Activated naive CD4-positive, alpha-beta T cell treated with anti-CD3 and anti-CD28 coated beads, Interleukin-2, amount 50 U/mL, for 24 hours (primary cell): Measurements from ENCODE around the gene BMPR1B.
A peak's percentile ranks its signal among the peaks of the same experiment; 100 is the strongest.
"Not testable (repeated sequence)": the region's sequence is repeated elsewhere in the genome, so short reads cannot be mapped to it uniquely, and the experiment has no call there.

Source experiments
- H3K27ac Mint-ChIP-seq: one replicate; pipeline ENCODE4 v1.8.0; 2021; ENCODE audit warnings: mild to moderate bottlenecking, mixed read lengths
- H3K27me3 Mint-ChIP-seq: one replicate; pipeline ENCODE4 v1.8.0; 2021; ENCODE audit warnings: mixed read lengths
- H3K36me3 Mint-ChIP-seq: one replicate; pipeline ENCODE4 v1.8.0; 2021; ENCODE audit warnings: mixed read lengths
- H3K4me1 Mint-ChIP-seq: one replicate; pipeline ENCODE4 v1.8.0; 2021; ENCODE audit warnings: mixed read lengths
- H3K4me3 Mint-ChIP-seq: one replicate; pipeline ENCODE4 v1.8.0; 2021; ENCODE audit warnings: mild to moderate bottlenecking, mixed read lengths
- H3K9me3 Mint-ChIP-seq: one replicate; pipeline ENCODE4 v1.8.0; 2021; ENCODE audit warnings: mixed read lengths

BMPR1B gene

DNA sequence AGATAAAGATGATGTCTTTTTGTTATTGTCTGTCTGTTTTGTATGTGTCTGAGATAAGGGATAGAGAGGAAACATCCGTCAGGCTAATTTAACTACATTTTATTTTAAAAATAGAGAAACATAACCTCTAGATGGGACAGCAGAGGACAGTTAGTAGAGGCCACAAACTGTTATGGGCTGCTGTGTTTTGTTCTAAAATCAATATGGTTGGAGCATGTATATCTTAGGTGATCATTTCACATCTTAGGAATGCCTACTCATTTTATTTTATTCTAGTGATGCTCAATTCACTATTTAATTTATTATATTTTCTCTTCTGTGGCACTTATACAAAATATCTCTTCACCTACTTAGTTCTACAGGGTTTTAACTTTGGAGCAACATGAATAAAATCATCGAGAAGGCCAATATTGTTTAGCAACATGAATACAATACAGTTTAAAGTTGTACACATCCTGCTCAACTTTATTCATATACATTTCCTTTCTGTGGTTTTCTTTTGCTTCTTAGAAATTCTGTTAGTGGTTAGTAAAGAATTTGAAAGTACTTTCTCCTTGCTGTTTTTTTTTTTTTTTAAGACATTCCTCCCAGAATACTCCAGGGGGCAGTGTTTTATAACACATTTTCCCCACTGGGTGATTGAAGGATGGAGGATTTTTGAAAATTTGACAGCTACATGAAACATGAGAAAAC, 398.1 kb downstream of the BMPR1B start:
- no peaks in the 10 kb centered on the region for H3K9me3 Mint-ChIP-seq
- no peaks in the 10 kb centered on the region for H3K27me3 Mint-ChIP-seq
- peak overlapping the region; percentile 53 for H3K27ac Mint-ChIP-seq
- H3K36me3 Mint-ChIP-seq = no peaks in the 10 kb centered on the region
- peaks cover 30% of the 10 kb centered on the region for H3K4me1 Mint-ChIP-seq
- peak overlapping the region; percentile 52 for H3K4me3 Mint-ChIP-seq

DNA sequence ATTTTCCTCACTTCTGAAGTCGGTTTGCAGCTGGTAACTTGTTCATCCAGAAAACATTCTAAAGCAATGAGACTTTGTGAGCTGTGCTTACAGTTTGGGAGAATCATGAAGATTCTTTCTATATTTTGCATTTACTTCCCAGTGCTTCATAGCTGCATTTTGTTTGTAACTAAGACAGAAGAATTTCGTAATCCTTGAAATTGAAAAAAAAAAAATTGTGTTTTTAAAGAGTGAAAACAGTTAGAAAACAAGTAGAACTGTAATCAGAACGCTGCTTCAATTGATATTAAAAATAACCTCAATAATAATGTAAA, 398.7 kb downstream of the BMPR1B start:
- H3K4me3 Mint-ChIP-seq = peak overlapping the region; percentile 52
- H3K9me3 Mint-ChIP-seq = no peaks in the 10 kb centered on the region
- peaks cover 30% of the 10 kb centered on the region for H3K4me1 Mint-ChIP-seq
- peak overlapping the region; percentile 53 for H3K27ac Mint-ChIP-seq
- no peaks in the 10 kb centered on the region for H3K36me3 Mint-ChIP-seq
- H3K27me3 Mint-ChIP-seq = no peaks in the 10 kb centered on the region

DNA sequence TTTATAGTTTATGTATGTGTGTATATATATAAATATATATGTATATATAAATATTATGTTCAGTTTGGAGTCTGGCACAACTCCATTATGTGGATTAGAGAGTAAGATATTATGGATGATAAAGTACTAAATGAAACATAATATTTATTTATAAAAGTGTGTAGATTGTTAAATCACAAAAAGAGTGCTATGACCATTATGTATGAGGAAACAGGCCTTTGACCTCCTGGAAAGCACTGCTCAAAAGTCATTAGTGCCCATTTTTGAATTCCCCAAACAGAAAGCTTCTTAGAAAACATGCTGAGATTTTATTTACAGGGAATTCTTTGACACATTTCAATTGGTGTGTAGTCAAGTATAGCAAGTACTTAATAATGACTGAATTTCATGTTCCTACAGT, 399.8 kb downstream of the BMPR1B start:
- Mint-ChIP-seq H3K27ac (no peak overlapping the region), H3K36me3 (no peaks in the 10 kb centered on the region), H3K4me1 (peaks cover 30% of the 10 kb centered on the region), H3K4me3 (no peak overlapping the region), H3K9me3 (no peaks in the 10 kb centered on the region), H3K27me3 (no peaks in the 10 kb centered on the region)

DNA sequence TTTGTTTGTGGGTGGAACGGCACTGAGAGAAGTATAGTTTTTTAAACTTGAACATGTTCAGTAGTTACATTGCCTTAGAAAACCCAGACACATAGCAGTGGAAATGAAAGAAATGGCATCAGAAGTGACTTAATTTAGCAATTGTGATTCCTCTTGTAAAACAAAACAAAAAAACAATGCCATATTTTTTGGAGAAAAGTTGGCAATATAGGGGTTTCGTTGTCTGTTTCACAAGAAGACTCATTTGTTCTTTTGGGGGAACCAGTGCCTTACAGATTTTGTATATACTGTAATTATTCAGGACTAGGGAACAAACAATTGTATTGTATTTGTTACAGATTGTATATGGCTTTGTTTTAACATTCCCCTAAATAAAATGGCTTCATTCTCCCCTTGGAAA, 400.3 kb downstream of the BMPR1B start:
- H3K9me3 Mint-ChIP-seq = no peaks in the 10 kb centered on the region
- no peaks in the 10 kb centered on the region for H3K36me3 Mint-ChIP-seq
- H3K4me1 Mint-ChIP-seq = peaks cover 30% of the 10 kb centered on the region
- H3K27me3 Mint-ChIP-seq = no peaks in the 10 kb centered on the region
- H3K27ac Mint-ChIP-seq = no peak overlapping the region
- no peak overlapping the region for H3K4me3 Mint-ChIP-seq

DNA sequence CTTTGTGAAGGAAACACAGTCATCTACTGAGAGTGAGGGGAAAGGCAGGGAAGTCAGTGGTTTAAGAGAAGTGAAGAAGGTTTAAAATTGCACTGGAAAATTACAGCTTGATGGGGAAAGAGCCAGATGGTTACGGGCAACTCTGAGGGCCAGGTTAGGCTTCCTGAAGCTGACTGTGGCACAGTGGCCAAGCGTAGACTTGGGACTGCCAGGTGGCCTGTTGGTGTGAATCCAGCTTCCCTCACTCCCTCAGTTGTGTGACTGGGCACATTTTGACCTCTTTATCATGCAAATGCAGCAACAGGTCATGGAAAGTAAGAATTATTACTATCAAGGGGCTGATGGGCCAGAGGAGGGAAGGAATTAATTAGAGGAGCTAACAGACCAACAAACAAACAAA, 400.9 kb downstream of the BMPR1B start:
- no peaks in the 10 kb centered on the region for H3K9me3 Mint-ChIP-seq
- no peak overlapping the region for H3K27ac Mint-ChIP-seq
- H3K27me3 Mint-ChIP-seq = no peaks in the 10 kb centered on the region
- no peaks in the 10 kb centered on the region for H3K36me3 Mint-ChIP-seq
- H3K4me3 Mint-ChIP-seq = no peak overlapping the region
- peaks cover 30% of the 10 kb centered on the region for H3K4me1 Mint-ChIP-seq

DNA sequence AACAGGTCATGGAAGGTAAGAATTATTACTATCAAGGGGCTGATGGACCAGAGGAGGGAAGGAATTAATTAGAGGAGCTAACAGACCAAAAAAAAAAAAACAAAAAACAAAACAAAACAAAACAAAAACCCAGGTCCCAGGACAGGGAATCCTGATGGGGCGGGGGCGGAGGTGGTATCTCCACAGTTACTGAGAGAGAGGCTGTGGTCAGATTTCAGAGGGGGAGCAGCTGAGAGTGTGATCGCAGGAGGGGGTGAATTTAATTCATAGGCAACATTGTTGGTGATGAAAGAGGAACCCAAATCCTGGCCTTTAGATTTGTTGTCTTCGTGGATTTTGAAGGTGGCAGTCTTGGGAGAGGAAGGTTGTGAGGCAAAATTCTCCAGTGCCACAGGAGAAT, 401.6 kb downstream of the BMPR1B start:
- Mint-ChIP-seq H3K9me3 (no peaks in the 10 kb centered on the region), H3K4me3 (no peak overlapping the region), H3K36me3 (no peaks in the 10 kb centered on the region), H3K27ac (peak overlapping the region; percentile 8), H3K4me1 (peaks cover 30% of the 10 kb centered on the region), H3K27me3 (no peaks in the 10 kb centered on the region)

DNA sequence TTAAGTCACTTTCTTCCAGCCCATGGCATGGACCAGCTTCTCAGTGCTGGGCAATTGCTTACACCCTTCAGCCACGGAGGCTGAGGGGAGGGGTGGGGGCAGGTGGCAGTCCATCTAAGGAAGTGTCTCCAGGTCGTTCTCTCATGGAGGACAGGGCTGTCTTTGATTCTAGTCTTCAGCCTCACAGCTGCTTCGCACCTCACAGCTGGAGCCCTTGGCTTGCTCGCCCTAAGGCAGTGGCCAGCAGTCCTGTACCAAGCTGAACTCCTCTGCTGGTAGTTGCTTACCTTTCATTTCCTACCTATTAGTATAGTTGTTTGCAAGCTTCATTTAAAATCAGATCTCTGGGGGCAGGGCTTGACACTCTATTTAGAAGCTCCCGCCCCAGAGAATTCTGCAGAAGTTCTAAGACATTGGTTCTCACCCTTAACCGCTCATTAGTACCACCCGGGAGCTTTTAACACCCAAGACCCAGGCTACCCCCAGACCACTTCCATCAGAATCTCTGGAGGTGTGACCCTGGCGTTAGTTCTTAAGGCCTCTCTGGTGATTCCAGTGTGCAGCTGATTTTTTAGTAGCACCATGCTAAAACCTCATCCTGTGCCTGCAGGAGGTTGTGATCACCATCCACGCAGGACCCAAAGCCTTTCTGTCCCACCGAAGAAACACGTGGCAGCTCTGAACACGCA, 404.2 kb downstream of the BMPR1B start:
- Mint-ChIP-seq H3K9me3 (no peaks in the 10 kb centered on the region), H3K27me3 (no peaks in the 10 kb centered on the region), H3K4me3 (no peak overlapping the region), H3K36me3 (no peaks in the 10 kb centered on the region), H3K27ac (no peak overlapping the region), H3K4me1 (peaks cover 15% of the 10 kb centered on the region)

DNA sequence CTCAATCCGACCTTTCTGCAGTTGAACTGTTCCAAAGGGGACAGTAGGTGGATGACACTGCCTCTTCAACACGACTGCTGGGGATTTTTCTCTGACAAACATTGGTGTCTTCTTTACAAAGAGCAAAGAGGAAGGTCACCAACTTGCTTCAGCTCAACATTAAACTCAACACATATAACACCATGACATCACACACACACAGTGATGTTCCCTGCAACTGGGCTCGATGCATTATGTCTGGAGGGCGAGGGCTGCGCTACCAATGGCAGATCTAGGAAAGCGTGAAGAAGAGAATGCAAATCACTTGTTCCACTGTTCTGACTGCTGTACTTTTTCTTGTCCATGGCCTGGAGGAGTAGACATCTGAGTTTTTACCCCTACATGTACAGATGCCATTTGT, 405.1 kb downstream of the BMPR1B start:
- Mint-ChIP-seq H3K27ac (no peak overlapping the region), H3K4me1 (peaks cover 15% of the 10 kb centered on the region), H3K36me3 (no peaks in the 10 kb centered on the region), H3K27me3 (no peaks in the 10 kb centered on the region), H3K9me3 (no peaks in the 10 kb centered on the region), H3K4me3 (no peak overlapping the region)

DNA sequence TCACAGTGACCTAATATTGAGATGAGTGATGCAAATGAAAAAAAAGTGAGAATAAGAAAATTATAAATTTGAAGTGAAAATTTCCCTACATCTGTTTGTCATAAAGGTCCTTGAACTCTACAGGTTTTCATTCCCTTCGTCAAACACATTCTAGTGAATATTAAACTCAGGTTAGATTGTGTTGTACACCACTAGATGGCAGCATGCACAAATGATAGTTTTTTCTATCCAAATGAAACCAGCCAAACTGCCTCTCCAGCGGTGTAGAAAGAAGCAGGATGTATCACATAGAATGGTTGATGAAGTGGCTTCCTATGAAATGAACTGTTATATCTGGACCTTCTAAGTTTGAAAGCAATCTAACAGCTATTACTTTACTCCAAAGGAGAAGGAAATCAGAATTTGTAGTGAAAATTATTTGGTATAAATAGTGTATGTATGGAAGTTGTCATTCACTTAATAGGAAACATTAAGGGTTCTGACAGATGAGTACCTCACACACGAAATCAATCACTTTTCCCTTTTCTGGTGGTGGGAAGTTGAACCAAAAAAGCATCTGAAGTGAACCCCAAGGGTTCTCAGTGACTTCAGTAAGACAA, 408.3 kb downstream of the BMPR1B start:
- no peak overlapping the region for H3K4me3 Mint-ChIP-seq
- H3K4me1 Mint-ChIP-seq = peaks cover 4% of the 10 kb centered on the region
- H3K9me3 Mint-ChIP-seq = no peaks in the 10 kb centered on the region
- no peak overlapping the region for H3K27ac Mint-ChIP-seq
- no peaks in the 10 kb centered on the region for H3K27me3 Mint-ChIP-seq
- H3K36me3 Mint-ChIP-seq = no peaks in the 10 kb centered on the region

DNA sequence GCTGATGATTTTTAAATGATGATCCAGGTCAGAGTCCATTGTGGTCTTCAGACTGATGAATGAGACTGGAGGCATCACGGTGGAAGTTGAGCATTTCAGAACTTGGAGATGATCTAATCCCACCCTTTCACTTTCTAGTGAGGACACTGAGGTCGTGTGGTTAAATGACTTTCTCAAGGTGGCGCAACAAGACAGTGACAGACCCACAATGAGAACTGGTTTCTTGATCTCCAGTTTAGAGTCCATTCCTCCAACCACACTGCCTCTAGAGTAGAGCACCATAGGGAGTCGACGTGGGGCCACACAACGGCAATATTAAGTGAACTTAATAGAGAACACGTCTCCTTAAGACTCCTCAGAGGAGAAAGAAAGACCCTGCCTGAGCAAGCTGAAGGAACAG, 410.1 kb downstream of the BMPR1B start:
- no peaks in the 10 kb centered on the region for H3K9me3 Mint-ChIP-seq
- no peaks in the 10 kb centered on the region for H3K36me3 Mint-ChIP-seq
- no peaks in the 10 kb centered on the region for H3K27me3 Mint-ChIP-seq
- H3K4me1 Mint-ChIP-seq = peaks cover 4% of the 10 kb centered on the region
- H3K27ac Mint-ChIP-seq = no peak overlapping the region
- H3K4me3 Mint-ChIP-seq = no peak overlapping the region

DNA sequence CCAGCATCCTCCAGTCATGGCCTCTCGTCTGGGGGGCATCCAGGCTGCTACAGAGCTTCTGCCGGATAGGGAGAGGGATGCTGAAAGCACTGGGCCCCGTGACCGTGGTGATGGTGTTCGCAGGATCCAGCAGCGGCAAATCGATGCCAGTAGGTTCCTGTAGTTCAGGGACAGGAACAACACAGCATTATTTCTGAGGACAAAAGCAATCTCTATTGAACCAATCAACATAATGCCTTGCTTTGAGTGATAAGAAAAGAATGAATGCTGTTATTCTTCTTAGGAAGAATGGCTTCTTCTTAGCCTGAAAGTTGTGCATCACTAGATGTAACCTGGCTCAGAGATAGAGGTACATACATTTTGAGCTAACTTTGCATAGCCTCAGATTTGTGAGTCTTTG, 412.4 kb downstream of the BMPR1B start:
- Mint-ChIP-seq H3K27me3 (no peaks in the 10 kb centered on the region), H3K36me3 (no peaks in the 10 kb centered on the region), H3K4me3 (no peak overlapping the region), H3K27ac (no peak overlapping the region), H3K9me3 (no peaks in the 10 kb centered on the region), H3K4me1 (peaks cover 4% of the 10 kb centered on the region)

DNA sequence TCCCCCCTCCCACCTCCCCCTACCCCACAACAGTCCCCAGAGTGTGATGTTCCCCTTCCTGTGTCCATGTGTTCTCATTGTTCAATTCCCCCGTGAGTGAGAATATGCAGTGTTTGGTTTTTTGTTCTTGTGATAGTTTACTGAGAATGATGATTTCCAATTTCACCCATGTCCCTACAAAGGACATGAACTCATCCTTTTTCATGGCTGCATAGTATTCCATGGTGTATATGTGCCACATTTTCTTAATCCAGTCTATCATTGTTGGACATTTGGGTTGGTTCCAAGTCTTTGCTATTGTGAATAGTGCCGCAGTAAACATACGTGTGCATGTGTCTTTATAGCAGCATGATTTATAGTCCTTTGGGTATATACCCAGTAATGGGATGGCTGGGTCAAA, 413.6 kb downstream of the BMPR1B start:
- not testable (repeated sequence) for H3K36me3 Mint-ChIP-seq, H3K9me3 Mint-ChIP-seq, H3K4me3 Mint-ChIP-seq, H3K4me1 Mint-ChIP-seq, H3K27me3 Mint-ChIP-seq, H3K27ac Mint-ChIP-seq

DNA sequence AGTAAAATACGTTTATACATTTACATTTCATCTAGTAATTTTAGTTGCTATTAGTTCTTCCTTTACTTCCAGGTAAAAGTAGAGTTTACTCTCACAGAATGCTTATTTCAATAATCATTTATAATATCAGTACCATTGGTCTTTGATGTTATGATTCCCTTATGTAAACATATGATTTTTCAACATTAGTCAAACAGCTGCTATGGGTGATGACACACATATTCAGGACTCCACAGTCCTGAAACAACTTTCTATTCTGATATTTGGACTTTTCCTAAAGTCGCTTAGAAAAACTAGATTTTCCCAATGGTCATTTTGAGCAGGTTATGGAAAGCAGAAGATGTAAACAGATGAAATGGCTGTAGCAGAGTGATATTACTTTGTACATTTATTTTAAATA, 421.2 kb downstream of the BMPR1B start:
- Mint-ChIP-seq H3K4me1 (no peaks in the 10 kb centered on the region), H3K27me3 (peaks cover 2% of the 10 kb centered on the region), H3K4me3 (no peak overlapping the region), H3K27ac (no peak overlapping the region), H3K36me3 (peaks cover 4% of the 10 kb centered on the region), H3K9me3 (peaks cover 5% of the 10 kb centered on the region)

DNA sequence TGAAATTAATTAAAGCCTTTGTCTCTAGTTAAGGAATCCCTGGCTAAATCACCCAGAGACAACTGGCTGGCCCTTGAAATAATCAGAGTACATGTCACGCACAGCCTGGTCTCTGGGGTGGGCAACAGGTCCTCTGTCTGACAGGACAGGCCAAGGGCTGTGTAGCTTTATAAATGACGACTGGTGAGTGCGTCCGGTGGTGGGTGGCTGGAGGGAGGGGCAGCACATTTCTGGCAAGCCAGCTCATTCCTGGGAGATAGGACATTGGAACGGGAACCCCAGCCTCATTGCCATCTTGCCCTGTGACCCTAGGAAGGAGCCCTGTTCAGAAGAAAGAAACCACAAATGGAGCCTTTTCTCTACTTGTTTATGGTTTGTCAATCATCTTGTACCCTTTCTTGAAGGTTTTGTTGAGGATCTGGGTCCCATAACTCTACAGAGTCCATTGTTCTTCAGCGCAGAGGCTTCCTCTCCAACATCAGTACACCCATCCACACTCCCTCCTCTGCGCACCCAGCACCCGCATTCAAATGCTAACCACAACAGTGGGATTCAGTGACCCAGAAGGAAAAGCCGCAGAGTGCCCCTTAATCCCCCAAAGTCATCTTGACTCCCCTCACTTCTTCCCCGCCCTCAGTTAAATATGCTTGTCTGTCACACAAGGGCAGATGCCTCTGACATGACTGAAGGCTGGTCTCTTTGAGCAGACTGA, 422.9 kb downstream of the BMPR1B start:
- Mint-ChIP-seq H3K27me3 (peaks cover 2% of the 10 kb centered on the region), H3K9me3 (peaks cover 5% of the 10 kb centered on the region), H3K36me3 (peaks cover 4% of the 10 kb centered on the region), H3K4me1 (no peaks in the 10 kb centered on the region), H3K27ac (no peak overlapping the region), H3K4me3 (no peak overlapping the region)

DNA sequence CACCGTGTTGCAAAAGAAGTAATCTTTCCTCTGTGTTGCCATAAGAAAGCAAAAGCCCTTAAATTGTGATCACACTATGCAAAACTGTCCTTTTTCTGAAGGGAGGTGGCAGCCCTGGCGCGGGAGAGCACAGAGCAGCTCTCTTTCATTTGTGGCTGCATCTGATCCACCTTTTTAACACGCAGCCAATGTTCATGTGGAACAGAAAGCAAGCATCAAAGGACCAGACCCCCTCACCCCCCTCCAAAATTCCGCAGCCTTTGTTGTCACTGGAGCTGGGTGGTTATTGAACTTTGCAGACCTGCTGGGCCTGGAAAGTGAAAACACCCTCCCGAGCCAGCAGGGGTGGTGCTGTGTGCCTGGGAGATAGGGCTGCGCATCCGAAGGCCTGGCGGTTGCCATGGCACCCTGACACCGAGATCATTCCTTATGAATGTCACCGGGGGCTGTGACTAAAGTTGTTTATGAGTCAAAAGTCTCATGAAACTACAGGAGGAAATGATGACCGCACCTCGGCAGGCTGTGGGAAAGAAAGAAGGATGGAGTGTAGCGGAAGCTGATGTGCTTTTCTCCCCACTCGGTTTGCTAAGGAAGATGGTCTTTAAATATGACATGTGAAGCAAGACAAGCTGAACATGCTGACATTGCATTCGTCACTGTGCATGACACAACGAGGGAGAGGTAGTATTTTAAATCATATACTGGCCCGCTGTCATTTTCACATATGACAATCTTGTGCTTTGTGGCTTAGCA, 423.7 kb downstream of the BMPR1B start:
- Mint-ChIP-seq H3K36me3 (peaks cover 4% of the 10 kb centered on the region), H3K27me3 (peaks cover 2% of the 10 kb centered on the region), H3K9me3 (peaks cover 5% of the 10 kb centered on the region), H3K27ac (no peak overlapping the region), H3K4me1 (no peaks in the 10 kb centered on the region), H3K4me3 (no peak overlapping the region)

DNA sequence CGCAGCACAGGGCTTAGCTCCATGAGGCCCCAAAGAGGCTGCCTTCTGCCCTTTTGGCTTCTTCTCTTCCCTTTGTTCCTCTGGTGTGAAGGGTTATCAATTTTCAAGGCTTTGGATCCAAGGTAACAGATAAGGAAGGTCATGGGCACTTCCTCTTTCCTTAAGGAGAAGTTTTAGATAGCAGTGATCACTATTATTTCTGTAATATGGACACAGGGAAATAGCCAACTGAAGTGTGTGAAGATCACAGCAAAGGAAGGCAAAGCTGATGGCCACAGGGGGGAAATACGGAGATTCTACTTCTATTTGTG, 424.2 kb downstream of the BMPR1B start:
- peaks cover 2% of the 10 kb centered on the region for H3K27me3 Mint-ChIP-seq
- H3K4me3 Mint-ChIP-seq = no peak overlapping the region
- no peaks in the 10 kb centered on the region for H3K4me1 Mint-ChIP-seq
- peaks cover 5% of the 10 kb centered on the region for H3K9me3 Mint-ChIP-seq
- peaks cover 4% of the 10 kb centered on the region for H3K36me3 Mint-ChIP-seq
- no peak overlapping the region for H3K27ac Mint-ChIP-seq
